ENCODE data around the gene MYO1H. TPM values are rescaled to one million over a fixed set of nuclear protein-coding genes. Genes with fewer than 3 reads are reported as not detected.

The MYO1H gene
- total RNA-seq, result under 1 TPM; 0.31 to 0.88 (median 0.51) TPM
- 0.09 TPM for polyA plus RNA-seq
- long read RNA-seq, donor 1, partial matches to known transcripts, result 0 of 1 reads
- long read RNA-seq, donor 1, other reads (novel, unspliced or antisense), result 1 of 1 reads
- long read RNA-seq, donor 2, result 0 reads
- long read RNA-seq, donor 3, partial matches to known transcripts, result 4 of 8 reads
- long read RNA-seq, donor 3, other reads (novel, unspliced or antisense), result 4 of 8 reads
- long read RNA-seq, donor 4, partial matches to known transcripts, result 1 of 2 reads
- long read RNA-seq, donor 4, other reads (novel, unspliced or antisense), result 1 of 2 reads

- no peak within 1 kb of the TSS for H3K27ac ChIP-seq (ENCODE audit: low read length)
- H3K27me3 ChIP-seq (ENCODE audit: control insufficient read depth, insufficient read depth), result no peaks in the 10 kb centered on the region
- H3K4me3 ChIP-seq (ENCODE audit: low read length), result no peak within 1 kb of the TSS
- DNase-seq (no peak), ATAC-seq (no peak)
- no peaks in the 10 kb centered on the region for H3K9me3 ChIP-seq (ENCODE audit: control insufficient read depth, low read length)
- no peaks in the 10 kb centered on the region for H3K4me1 ChIP-seq (ENCODE audit: control insufficient read depth, insufficient read depth, low read length)
- intact Hi-C loops (cut with DNase I), result no loop called here
- 78% methylated on average over 8 of the region's 8 CpGs for WGBS
Observed at GRCh38 chr12:109347589-109347988, at the start of gene MYO1H. Gene MYO1H, plus strand, starts transcription at chr12:109347900. Its CDS starts 61 bp downstream, at chr12:109347961.

- ATAC-seq (no peak), DNase-seq (no peak)
- Histone ChIP-seq H3K4me1 (ENCODE audit: control insufficient read depth, insufficient read depth, low read length) (no peaks in the 10 kb centered on the region), H3K27ac (ENCODE audit: low read length) (no peak overlapping the region), H3K4me3 (ENCODE audit: low read length) (no peak overlapping the region), H3K9me3 (ENCODE audit: control insufficient read depth, low read length) (no peaks in the 10 kb centered on the region), H3K27me3 (ENCODE audit: control insufficient read depth, insufficient read depth) (no peaks in the 10 kb centered on the region)
- 88% methylated on average over 7 of the region's 7 CpGs for WGBS
- intact Hi-C loops (cut with DNase I), result no loop called here
Observed at GRCh38 chr12:109299849-109300248, 47.9 kb upstream of the MYO1H start.

- no peaks in the 10 kb centered on the region for H3K27me3 ChIP-seq (ENCODE audit: control insufficient read depth, insufficient read depth)
- intact Hi-C loops (cut with DNase I), result no loop called here
- no peak for DNase-seq
- WGBS, result 77% methylated on average over 3 of the region's 3 CpGs
- H3K9me3 ChIP-seq (ENCODE audit: control insufficient read depth, low read length), result no peaks in the 10 kb centered on the region
- H3K27ac ChIP-seq (ENCODE audit: low read length), result no peak overlapping the region
- no peak for ATAC-seq
- no peak overlapping the region for H3K4me3 ChIP-seq (ENCODE audit: low read length)
- no peaks in the 10 kb centered on the region for H3K4me1 ChIP-seq (ENCODE audit: control insufficient read depth, insufficient read depth, low read length)
Observed at GRCh38 chr12:109301643-109302168, 46.0 kb upstream of the MYO1H start.

- Histone ChIP-seq H3K9me3 (ENCODE audit: control insufficient read depth, low read length) (no peaks in the 10 kb centered on the region), H3K4me1 (ENCODE audit: control insufficient read depth, insufficient read depth, low read length) (no peaks in the 10 kb centered on the region), H3K4me3 (ENCODE audit: low read length) (no peak overlapping the region), H3K27ac (ENCODE audit: low read length) (no peak overlapping the region), H3K27me3 (ENCODE audit: control insufficient read depth, insufficient read depth) (no peaks in the 10 kb centered on the region)
- WGBS, result 79% methylated on average over 2 of the region's 2 CpGs
- ATAC-seq (no peak), DNase-seq (no peak)
- intact Hi-C loops (cut with DNase I), result no loop called here
Observed at GRCh38 chr12:109302358-109302757, 45.3 kb upstream of the MYO1H start.

- no peak for DNase-seq
- no peaks in the 10 kb centered on the region for H3K9me3 ChIP-seq (ENCODE audit: control insufficient read depth, low read length)
- H3K27me3 ChIP-seq (ENCODE audit: control insufficient read depth, insufficient read depth), result no peaks in the 10 kb centered on the region
- no peak overlapping the region for H3K27ac ChIP-seq (ENCODE audit: low read length)
- 87% methylated on average over 5 of the region's 5 CpGs for WGBS
- no peak for ATAC-seq
- H3K4me1 ChIP-seq (ENCODE audit: control insufficient read depth, insufficient read depth, low read length), result no peaks in the 10 kb centered on the region
- no peak overlapping the region for H3K4me3 ChIP-seq (ENCODE audit: low read length)
- intact Hi-C loops (cut with DNase I), result no loop called here
Observed at GRCh38 chr12:109302770-109303169, 44.9 kb upstream of the MYO1H start.

- H3K9me3 ChIP-seq (ENCODE audit: control insufficient read depth, low read length), result no peaks in the 10 kb centered on the region
- WGBS, result 35% methylated on average over 8 of the region's 8 CpGs
- intact Hi-C loops (cut with DNase I), result no loop called here
- H3K27me3 ChIP-seq (ENCODE audit: control insufficient read depth, insufficient read depth), result no peaks in the 10 kb centered on the region
- H3K27ac ChIP-seq (ENCODE audit: low read length), result no peak overlapping the region
- H3K4me1 ChIP-seq (ENCODE audit: control insufficient read depth, insufficient read depth, low read length), result no peaks in the 10 kb centered on the region
- DNase-seq (no peak), ATAC-seq (no peak)
- H3K4me3 ChIP-seq (ENCODE audit: low read length), result no peak overlapping the region
Observed at GRCh38 chr12:109304485-109304884, 43.2 kb upstream of the MYO1H start.

GRCh38 chr12:109305547-109305946, 42.2 kb upstream of the MYO1H start:
- Histone ChIP-seq H3K27me3 (ENCODE audit: control insufficient read depth, insufficient read depth) (no peaks in the 10 kb centered on the region), H3K4me3 (ENCODE audit: low read length) (no peak overlapping the region), H3K27ac (ENCODE audit: low read length) (no peak overlapping the region), H3K4me1 (ENCODE audit: control insufficient read depth, insufficient read depth, low read length) (no peaks in the 10 kb centered on the region), H3K9me3 (ENCODE audit: control insufficient read depth, low read length) (no peaks in the 10 kb centered on the region)
- intact Hi-C loops (cut with DNase I), result no loop called here
- 77% methylated on average over 6 of the region's 6 CpGs for WGBS
- ATAC-seq, result no peak
- no peak for DNase-seq

- DNase-seq (no peak), ATAC-seq (no peak)
- WGBS, result 62% methylated on average over 9 of the region's 9 CpGs
- intact Hi-C loops (cut with DNase I), result no loop called here
- H3K4me3 ChIP-seq (ENCODE audit: low read length), result no peak overlapping the region
- H3K4me1 ChIP-seq (ENCODE audit: control insufficient read depth, insufficient read depth, low read length), result no peaks in the 10 kb centered on the region
- no peak overlapping the region for H3K27ac ChIP-seq (ENCODE audit: low read length)
- no peaks in the 10 kb centered on the region for H3K27me3 ChIP-seq (ENCODE audit: control insufficient read depth, insufficient read depth)
- H3K9me3 ChIP-seq (ENCODE audit: control insufficient read depth, low read length), result no peaks in the 10 kb centered on the region
Observed at GRCh38 chr12:109307051-109307450, 40.6 kb upstream of the MYO1H start.

- intact Hi-C loops (cut with DNase I), result no loop called here
- no peaks in the 10 kb centered on the region for H3K27me3 ChIP-seq (ENCODE audit: control insufficient read depth, insufficient read depth)
Observed at GRCh38 chr12:109308534-109309380, 38.9 kb upstream of the MYO1H start, which contains the start of gene FOXN4. Gene FOXN4, minus strand, starts transcription at chr12:109309284. Its CDS starts 963 bp downstream, at chr12:109308321.

GRCh38 chr12:109309381-109310246, 38.1 kb upstream of the MYO1H start:
- DNase-seq (no peak), ATAC-seq (peak; percentile 39 to 59)
- H3K27ac ChIP-seq (ENCODE audit: low read length), result no peak overlapping the region
- H3K27me3 ChIP-seq (ENCODE audit: control insufficient read depth, insufficient read depth), result no peaks in the 10 kb centered on the region
- no peaks in the 10 kb centered on the region for H3K4me1 ChIP-seq (ENCODE audit: control insufficient read depth, insufficient read depth, low read length)
- no peaks in the 10 kb centered on the region for H3K9me3 ChIP-seq (ENCODE audit: control insufficient read depth, low read length)
- WGBS, result under 1% methylated on average over 98 of the region's 99 CpGs
- intact Hi-C loops (cut with DNase I), result no loop called here
- peak overlapping the region; percentile 78 for H3K4me3 ChIP-seq (ENCODE audit: low read length)

More at GRCh38 chr12:109308534-109309380, 38.9 kb upstream of the MYO1H start, which contains the start of gene FOXN4:
- 7% methylated on average over 43 of the region's 43 CpGs for WGBS
- Histone ChIP-seq H3K9me3 (ENCODE audit: control insufficient read depth, low read length) (no peaks in the 10 kb centered on the region), H3K27ac (ENCODE audit: low read length) (no peak within 1 kb of the TSS), H3K4me3 (ENCODE audit: low read length) (peak within 1 kb of the TSS; percentile 78), H3K4me1 (ENCODE audit: control insufficient read depth, insufficient read depth, low read length) (no peaks in the 10 kb centered on the region)
- ATAC-seq (no peak), DNase-seq (peak in 1 of 3 donors; percentile 61)

Data from right cardiac atrium (tissue), 5 donors.